H9 (cell line): ENCODE data around the gene PRAME. TPM values are rescaled to one million over a fixed set of nuclear protein-coding genes. Genes with fewer than 3 reads are reported as not detected.

Experiments used
- DNase-seq: peaks from one replicate; pipeline ENCODE4 v3.0.0-alpha.2; 2017
- H2AFZ ChIP-seq: one replicate; pipeline ENCODE4 v1.6.1; 2013; ENCODE audit warnings: mild to moderate bottlenecking, low read length, control low read depth, moderate library complexity
- H2AK5ac ChIP-seq: 2 replicates; pipeline ENCODE4 v1.6.1; 2013; ENCODE audit warnings: low read length, control low read depth, mixed read lengths; ENCODE audit not compliant: insufficient read length
- H2BK120ac ChIP-seq: one replicate; pipeline ENCODE4 v1.6.1; 2013; ENCODE audit warnings: low read depth, mild to moderate bottlenecking, low read length, control low read depth, inconsistent platforms; ENCODE audit not compliant: poor library complexity, severe bottlenecking
- H2BK12ac ChIP-seq: 2 replicates; pipeline ENCODE4 v1.6.1; 2013; ENCODE audit warnings: low read length, control low read depth, mixed read lengths, low read depth; ENCODE audit not compliant: insufficient read length
- H2BK15ac ChIP-seq: 2 replicates; pipeline ENCODE4 v1.6.1; 2013; ENCODE audit warnings: low read depth, low read length, control low read depth
- H2BK20ac ChIP-seq: one replicate; pipeline ENCODE4 v1.6.1; 2013; ENCODE audit warnings: low read depth, mild to moderate bottlenecking, low read length, control low read depth, inconsistent platforms; ENCODE audit not compliant: poor library complexity, severe bottlenecking
- H2BK5ac ChIP-seq: 2 replicates; pipeline ENCODE4 v1.6.1; 2013; ENCODE audit warnings: low read length, control low read depth, mixed read lengths; ENCODE audit not compliant: insufficient read length
- H3K14ac ChIP-seq: 2 replicates; pipeline ENCODE4 v1.6.1; 2013; ENCODE audit warnings: low read length, control low read depth; ENCODE audit not compliant: insufficient read depth
- H3K18ac ChIP-seq: 2 replicates; pipeline ENCODE4 v1.6.1; 2013; ENCODE audit warnings: low read depth, mild to moderate bottlenecking, mixed read lengths, low read length, control low read depth; ENCODE audit not compliant: insufficient read length
- H3K23ac ChIP-seq: 2 replicates; pipeline ENCODE4 v1.6.1; 2013; ENCODE audit warnings: low read length, control low read depth, mixed read lengths, low read depth; ENCODE audit not compliant: insufficient read length
- H3K23me2 ChIP-seq: 2 replicates; pipeline ENCODE4 v1.6.1; 2013; ENCODE audit warnings: low read depth, mild to moderate bottlenecking, mixed read lengths, low read length, control low read depth; ENCODE audit not compliant: insufficient read length, poor library complexity, severe bottlenecking
- H3K27ac ChIP-seq: 2 replicates; pipeline ENCODE4 v1.5.1; 2013; ENCODE audit warnings: low read length, control low read depth, mixed read lengths, low read depth; ENCODE audit not compliant: insufficient read length
- H3K27me3 ChIP-seq: 2 replicates; pipeline ENCODE4 v1.6.1; 2013; ENCODE audit warnings: low read length, control low read depth, inconsistent platforms; ENCODE audit not compliant: insufficient read depth
- H3K4ac ChIP-seq: 2 replicates; pipeline ENCODE4 v1.6.1; 2013; ENCODE audit warnings: low read depth, mild to moderate bottlenecking, control low read depth, inconsistent platforms, low read length, moderate library complexity
- H3K4me1 ChIP-seq: 2 replicates; pipeline ENCODE4 v1.6.1; 2013; ENCODE audit warnings: low read length, control low read depth, inconsistent platforms; ENCODE audit not compliant: insufficient read depth
- H3K4me2 ChIP-seq: 2 replicates; pipeline ENCODE4 v1.6.1; 2013; ENCODE audit warnings: low read length, control low read depth, mixed read lengths; ENCODE audit not compliant: insufficient read length, insufficient read depth
- H3K56ac ChIP-seq: 2 replicates; pipeline ENCODE4 v1.6.1; 2013; ENCODE audit warnings: low read depth, mild to moderate bottlenecking, mixed read lengths, low read length, control low read depth; ENCODE audit not compliant: insufficient read length
- H3K79me1 ChIP-seq: 2 replicates; pipeline ENCODE4 v1.6.1; 2013; ENCODE audit warnings: low read depth, mild to moderate bottlenecking, moderate library complexity, low read length, control low read depth, inconsistent platforms; ENCODE audit not compliant: insufficient read depth, poor library complexity, severe bottlenecking
- H3K79me2 ChIP-seq: 2 replicates; pipeline ENCODE4 v1.6.1; 2013; ENCODE audit warnings: low read length, control low read depth, inconsistent platforms; ENCODE audit not compliant: insufficient read depth
- H3K9ac ChIP-seq: 2 replicates; pipeline ENCODE4 v1.6.1; 2013; ENCODE audit warnings: low read length, control low read depth, mixed read lengths; ENCODE audit not compliant: insufficient read length; ENCODE audit errors: extremely low read depth
- H3K9me3 ChIP-seq: one replicate; pipeline ENCODE4 v1.6.1; 2013; ENCODE audit warnings: low read depth, low read length, inconsistent platforms; ENCODE audit not compliant: control insufficient read depth
- H3T11ph ChIP-seq: one replicate; pipeline ENCODE4 v1.6.1; 2013; ENCODE audit warnings: mild to moderate bottlenecking, low read length, control low read depth, inconsistent platforms
- H4K20me1 ChIP-seq: one replicate; pipeline ENCODE4 v1.6.1; 2013; ENCODE audit not compliant: control insufficient read depth, insufficient read length, insufficient read depth
- H4K5ac ChIP-seq: 2 replicates; pipeline ENCODE4 v1.6.1; 2013; ENCODE audit warnings: low read depth, mild to moderate bottlenecking, mixed read lengths, low read length, control low read depth; ENCODE audit not compliant: insufficient read length
- H4K8ac ChIP-seq: replicated peaks from 2 replicates; pipeline ENCODE4 v1.6.1; 2013; ENCODE audit warnings: low read length, control low read depth, mixed read lengths, low read depth; ENCODE audit not compliant: insufficient read length
- H4K91ac ChIP-seq: 2 replicates; pipeline ENCODE4 v1.6.1; 2013; ENCODE audit warnings: low read depth, mild to moderate bottlenecking, moderate library complexity, mixed read lengths, low read length, control low read depth; ENCODE audit not compliant: insufficient read length
- H3K27ac Mint-ChIP-seq, 3 experiments: 2 replicates in 2 of 3; 3 replicates in 1 of 3; pipeline ENCODE4 v1.8.0; 2020 to 2021; ENCODE audit warnings: mixed read lengths in 3 of 3, mild to moderate bottlenecking in 1 of 3, moderate library complexity in 1 of 3
- H3K27me3 Mint-ChIP-seq: 2 replicates; pipeline ENCODE4 v1.8.0; 2021; ENCODE audit warnings: low read depth, mild to moderate bottlenecking, moderate library complexity, mixed read lengths
- H3K36me3 Mint-ChIP-seq, 3 experiments: 2 replicates in 2 of 3; 3 replicates in 1 of 3; pipeline ENCODE4 v1.8.0; 2020 to 2021; ENCODE audit warnings: low read depth in 3 of 3, mixed read lengths in 3 of 3; ENCODE audit not compliant: insufficient read depth in 1 of 3
- H3K4me1 Mint-ChIP-seq, 2 experiments: 2 replicates each; pipeline ENCODE4 v1.8.0; 2020; ENCODE audit warnings: mixed read lengths in 2 of 2
- H3K4me3 Mint-ChIP-seq, 2 experiments: 2 replicates in 1 of 2; 3 replicates in 1 of 2; pipeline ENCODE4 v1.8.0; 2020 to 2021; ENCODE audit warnings: mild to moderate bottlenecking in 2 of 2, mixed read lengths in 2 of 2, moderate library complexity in 1 of 2
- H3K9me3 Mint-ChIP-seq, 2 experiments: 2 replicates in 1 of 2; 3 replicates in 1 of 2; pipeline ENCODE4 v1.8.0; 2020; ENCODE audit warnings: mild to moderate bottlenecking in 2 of 2, mixed read lengths in 2 of 2, moderate library complexity in 1 of 2
- CTCF ChIP-seq: fragments of 200-600 bp; sonication (generic); conservative IDR thresholded peaks from 3 replicates; pipeline ENCODE4 v1.8.0; 2021; ENCODE audit warnings: antibody characterized with exemption, mild to moderate bottlenecking
- WGBS: extraction: QIAGEN DNeasy Blood & Tissue Kit; methylation state at CpG from one replicate; pipeline ENCODE4 v1.1.7; 2013; ENCODE audit warnings: missing lambda C conversion rate, low lambda C conversion rate, mixed read lengths; ENCODE audit not compliant: insufficient read length; ENCODE audit errors: extremely low coverage; 5-methylcytosine and 5-hydroxymethylcytosine counted together
- total RNA-seq: library from RNA; stranded (reverse); gene quantifications from 2 replicates; pipeline ENCODE4 v1.2.1, GENCODE V29; 2021

Gene PRAME
- total RNA-seq, 1 experiment from 2014 or later: 0.31 TPM

DNA sequence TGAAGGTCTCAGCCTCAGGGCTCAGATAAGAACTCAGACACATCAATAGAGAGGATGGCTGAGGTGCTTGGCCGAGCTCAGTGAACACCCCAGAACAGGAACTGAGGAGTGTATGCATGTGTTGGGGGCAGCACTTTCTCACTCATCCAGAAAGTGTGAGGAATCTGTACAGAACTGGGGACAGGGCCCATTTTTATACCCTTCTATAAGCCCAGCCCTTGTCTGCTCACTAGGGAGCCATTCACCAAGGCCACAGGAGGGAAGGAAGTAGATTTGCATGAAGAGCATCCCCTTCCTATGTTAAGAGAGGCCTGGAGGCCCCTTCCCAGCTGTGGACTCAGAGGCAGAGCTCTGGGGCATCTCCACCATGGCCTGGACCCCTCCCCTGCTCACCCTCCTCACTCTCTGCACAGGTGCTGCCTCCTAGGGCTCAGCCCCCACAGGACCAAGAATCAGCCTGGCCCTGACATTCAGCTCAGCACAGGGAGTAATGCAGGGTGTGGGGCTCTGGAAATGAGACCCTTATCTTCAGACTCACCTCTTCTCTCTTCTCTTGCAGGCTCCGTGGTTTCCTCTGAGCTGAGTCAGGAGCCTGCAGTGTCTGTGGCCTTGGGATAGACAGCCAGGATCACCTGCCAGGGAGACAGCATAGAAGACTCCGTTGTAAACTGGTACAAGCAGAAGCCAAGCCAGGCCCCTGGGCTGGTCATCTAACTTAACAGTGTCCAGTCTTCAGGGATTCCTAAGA, 45.4 kb upstream of the PRAME start:
- Histone ChIP-seq H3K4me1 (no peaks in the 10 kb centered on the region; the same call in 1 of the 2 replicates), H3K14ac (no peak overlapping the region), H3K4me2 (no peak overlapping the region), H3K9ac (no peak overlapping the region), H3K4ac (no peak overlapping the region), H2AK5ac (no peak overlapping the region), H3K79me1 (no peaks in the 10 kb centered on the region), H4K20me1 (no peaks in the 10 kb centered on the region), H2BK20ac (no peak overlapping the region), H3K9me3 (no peaks in the 10 kb centered on the region), H3K23me2 (no peaks in the 10 kb centered on the region), H2AFZ (no peak overlapping the region), H4K5ac (no peak overlapping the region), H3K27ac (no peak overlapping the region), H4K91ac (no peak overlapping the region), H3K56ac (no peak overlapping the region), H2BK120ac (no peak overlapping the region), H3K27me3 (peaks cover 25% of the 10 kb centered on the region; the same call in 1 of the 2 replicates), H2BK5ac (no peak overlapping the region), H2BK12ac (no peak overlapping the region), H4K8ac (no peak overlapping the region), H3T11ph (no peak overlapping the region), H3K18ac (no peak overlapping the region), H3K79me2 (no peaks in the 10 kb centered on the region), H3K23ac (no peak overlapping the region), H2BK15ac (no peak overlapping the region)
- Mint-ChIP-seq H3K9me3 (peaks cover 6 to 13% of the 10 kb centered on the region in 2 experiments; a peak in 4 of 5 replicates), H3K27me3 (peaks cover 100% of the 10 kb centered on the region), H3K4me1 (peaks cover 8 to 9% of the 10 kb centered on the region in 2 experiments; a peak in 2 of 4 replicates), H3K27ac (peak overlapping the region in 1 of 3 experiments; percentile 86; a peak in 1 of 7 replicates), H3K4me3 (no peak overlapping the region), H3K36me3 (no peaks in the 10 kb centered on the region; a peak in 2 of 7 replicates)
- TF ChIP-seq CTCF: no peak
- no peak for DNase-seq
- WGBS: no CpG with 5 or more reads among the region's 3 CpGs
